H9 (cell line): ENCODE data around the gene FBXO22. TPM values are rescaled to one million over a fixed set of nuclear protein-coding genes. Genes with fewer than 3 reads are reported as not detected.
"Not testable (repeated sequence)": the region's sequence is repeated elsewhere in the genome, so short reads cannot be mapped to it uniquely, and the experiment has no call there.

ENCODE experiments used
- DNase-seq: peaks from one replicate; pipeline ENCODE4 v3.0.0-alpha.2; 2017
- H2AFZ ChIP-seq: one replicate; pipeline ENCODE4 v1.6.1; 2013; ENCODE audit warnings: mild to moderate bottlenecking, low read length, control low read depth, moderate library complexity
- H2AK5ac ChIP-seq: 2 replicates; pipeline ENCODE4 v1.6.1; 2013; ENCODE audit warnings: low read length, control low read depth, mixed read lengths; ENCODE audit not compliant: insufficient read length
- H2BK120ac ChIP-seq: one replicate; pipeline ENCODE4 v1.6.1; 2013; ENCODE audit warnings: low read depth, mild to moderate bottlenecking, low read length, control low read depth, inconsistent platforms; ENCODE audit not compliant: poor library complexity, severe bottlenecking
- H2BK12ac ChIP-seq: 2 replicates; pipeline ENCODE4 v1.6.1; 2013; ENCODE audit warnings: low read length, control low read depth, mixed read lengths, low read depth; ENCODE audit not compliant: insufficient read length
- H2BK15ac ChIP-seq: 2 replicates; pipeline ENCODE4 v1.6.1; 2013; ENCODE audit warnings: low read depth, low read length, control low read depth
- H2BK20ac ChIP-seq: one replicate; pipeline ENCODE4 v1.6.1; 2013; ENCODE audit warnings: low read depth, mild to moderate bottlenecking, low read length, control low read depth, inconsistent platforms; ENCODE audit not compliant: poor library complexity, severe bottlenecking
- H2BK5ac ChIP-seq: 2 replicates; pipeline ENCODE4 v1.6.1; 2013; ENCODE audit warnings: low read length, control low read depth, mixed read lengths; ENCODE audit not compliant: insufficient read length
- H3K14ac ChIP-seq: 2 replicates; pipeline ENCODE4 v1.6.1; 2013; ENCODE audit warnings: low read length, control low read depth; ENCODE audit not compliant: insufficient read depth
- H3K18ac ChIP-seq: 2 replicates; pipeline ENCODE4 v1.6.1; 2013; ENCODE audit warnings: low read depth, mild to moderate bottlenecking, mixed read lengths, low read length, control low read depth; ENCODE audit not compliant: insufficient read length
- H3K23ac ChIP-seq: 2 replicates; pipeline ENCODE4 v1.6.1; 2013; ENCODE audit warnings: low read length, control low read depth, mixed read lengths, low read depth; ENCODE audit not compliant: insufficient read length
- H3K23me2 ChIP-seq: 2 replicates; pipeline ENCODE4 v1.6.1; 2013; ENCODE audit warnings: low read depth, mild to moderate bottlenecking, mixed read lengths, low read length, control low read depth; ENCODE audit not compliant: insufficient read length, poor library complexity, severe bottlenecking
- H3K27ac ChIP-seq: 2 replicates; pipeline ENCODE4 v1.5.1; 2013; ENCODE audit warnings: low read length, control low read depth, mixed read lengths, low read depth; ENCODE audit not compliant: insufficient read length
- H3K27me3 ChIP-seq: 2 replicates; pipeline ENCODE4 v1.6.1; 2013; ENCODE audit warnings: low read length, control low read depth, inconsistent platforms; ENCODE audit not compliant: insufficient read depth
- H3K4ac ChIP-seq: 2 replicates; pipeline ENCODE4 v1.6.1; 2013; ENCODE audit warnings: low read depth, mild to moderate bottlenecking, control low read depth, inconsistent platforms, low read length, moderate library complexity
- H3K4me1 ChIP-seq: 2 replicates; pipeline ENCODE4 v1.6.1; 2013; ENCODE audit warnings: low read length, control low read depth, inconsistent platforms; ENCODE audit not compliant: insufficient read depth
- H3K4me2 ChIP-seq: 2 replicates; pipeline ENCODE4 v1.6.1; 2013; ENCODE audit warnings: low read length, control low read depth, mixed read lengths; ENCODE audit not compliant: insufficient read length, insufficient read depth
- H3K56ac ChIP-seq: 2 replicates; pipeline ENCODE4 v1.6.1; 2013; ENCODE audit warnings: low read depth, mild to moderate bottlenecking, mixed read lengths, low read length, control low read depth; ENCODE audit not compliant: insufficient read length
- H3K79me1 ChIP-seq: 2 replicates; pipeline ENCODE4 v1.6.1; 2013; ENCODE audit warnings: low read depth, mild to moderate bottlenecking, moderate library complexity, low read length, control low read depth, inconsistent platforms; ENCODE audit not compliant: insufficient read depth, poor library complexity, severe bottlenecking
- H3K79me2 ChIP-seq: 2 replicates; pipeline ENCODE4 v1.6.1; 2013; ENCODE audit warnings: low read length, control low read depth, inconsistent platforms; ENCODE audit not compliant: insufficient read depth
- H3K9ac ChIP-seq: 2 replicates; pipeline ENCODE4 v1.6.1; 2013; ENCODE audit warnings: low read length, control low read depth, mixed read lengths; ENCODE audit not compliant: insufficient read length; ENCODE audit errors: extremely low read depth
- H3K9me3 ChIP-seq: one replicate; pipeline ENCODE4 v1.6.1; 2013; ENCODE audit warnings: low read depth, low read length, inconsistent platforms; ENCODE audit not compliant: control insufficient read depth
- H3T11ph ChIP-seq: one replicate; pipeline ENCODE4 v1.6.1; 2013; ENCODE audit warnings: mild to moderate bottlenecking, low read length, control low read depth, inconsistent platforms
- H4K20me1 ChIP-seq: one replicate; pipeline ENCODE4 v1.6.1; 2013; ENCODE audit not compliant: control insufficient read depth, insufficient read length, insufficient read depth
- H4K5ac ChIP-seq: 2 replicates; pipeline ENCODE4 v1.6.1; 2013; ENCODE audit warnings: low read depth, mild to moderate bottlenecking, mixed read lengths, low read length, control low read depth; ENCODE audit not compliant: insufficient read length
- H4K8ac ChIP-seq: replicated peaks from 2 replicates; pipeline ENCODE4 v1.6.1; 2013; ENCODE audit warnings: low read length, control low read depth, mixed read lengths, low read depth; ENCODE audit not compliant: insufficient read length
- H4K91ac ChIP-seq: 2 replicates; pipeline ENCODE4 v1.6.1; 2013; ENCODE audit warnings: low read depth, mild to moderate bottlenecking, moderate library complexity, mixed read lengths, low read length, control low read depth; ENCODE audit not compliant: insufficient read length
- H3K27ac Mint-ChIP-seq, 3 experiments: 2 replicates in 2 of 3; 3 replicates in 1 of 3; pipeline ENCODE4 v1.8.0; 2020 to 2021; ENCODE audit warnings: mixed read lengths in 3 of 3, mild to moderate bottlenecking in 1 of 3, moderate library complexity in 1 of 3
- H3K27me3 Mint-ChIP-seq: 2 replicates; pipeline ENCODE4 v1.8.0; 2021; ENCODE audit warnings: low read depth, mild to moderate bottlenecking, moderate library complexity, mixed read lengths
- H3K36me3 Mint-ChIP-seq, 3 experiments: 2 replicates in 2 of 3; 3 replicates in 1 of 3; pipeline ENCODE4 v1.8.0; 2020 to 2021; ENCODE audit warnings: low read depth in 3 of 3, mixed read lengths in 3 of 3; ENCODE audit not compliant: insufficient read depth in 1 of 3
- H3K4me1 Mint-ChIP-seq, 2 experiments: 2 replicates each; pipeline ENCODE4 v1.8.0; 2020; ENCODE audit warnings: mixed read lengths in 2 of 2
- H3K4me3 Mint-ChIP-seq, 2 experiments: 2 replicates in 1 of 2; 3 replicates in 1 of 2; pipeline ENCODE4 v1.8.0; 2020 to 2021; ENCODE audit warnings: mild to moderate bottlenecking in 2 of 2, mixed read lengths in 2 of 2, moderate library complexity in 1 of 2
- H3K9me3 Mint-ChIP-seq, 2 experiments: 2 replicates in 1 of 2; 3 replicates in 1 of 2; pipeline ENCODE4 v1.8.0; 2020; ENCODE audit warnings: mild to moderate bottlenecking in 2 of 2, mixed read lengths in 2 of 2, moderate library complexity in 1 of 2
- WGBS: extraction: QIAGEN DNeasy Blood & Tissue Kit; methylation state at CpG from one replicate; pipeline ENCODE4 v1.1.7; 2013; ENCODE audit warnings: missing lambda C conversion rate, low lambda C conversion rate, mixed read lengths; ENCODE audit not compliant: insufficient read length; ENCODE audit errors: extremely low coverage; 5-methylcytosine and 5-hydroxymethylcytosine counted together
- total RNA-seq: library from RNA; stranded (reverse); gene quantifications from 2 replicates; pipeline ENCODE4 v1.2.1, GENCODE V29; 2021
- TF ChIP-seq, protein P1 (sequence below): fragments of 200-600 bp; sonication (generic); conservative IDR thresholded peaks from 3 replicates; pipeline ENCODE4 v1.8.0; 2021; ENCODE audit warnings: antibody characterized with exemption, mild to moderate bottlenecking

Gene FBXO22
- total RNA-seq, 1 experiment from 2014 or later = 59.9 TPM

DNA sequence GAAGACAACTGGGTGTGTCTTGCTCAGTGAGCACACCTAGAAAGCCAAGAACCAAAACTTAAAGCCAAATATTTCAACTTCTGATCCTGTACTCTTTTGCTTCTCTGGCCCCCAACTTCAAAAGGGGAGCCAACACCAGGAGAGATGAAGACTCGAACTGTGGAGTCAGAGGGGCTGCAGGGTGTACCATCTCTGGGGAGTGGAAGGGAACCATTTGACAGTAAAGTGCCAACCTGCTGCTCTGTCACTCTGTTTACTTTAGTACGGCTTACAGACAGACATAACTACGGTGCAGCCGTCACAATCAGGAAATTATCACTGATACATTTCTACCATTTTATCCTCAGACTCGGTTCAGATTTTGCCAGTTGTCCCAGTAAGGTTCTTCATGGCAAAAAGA is 1.6 kb downstream of the FBXO22 start:
- no peaks in the 10 kb centered on the region for H3K27me3 ChIP-seq
- no peak overlapping the region for H3K18ac ChIP-seq
- no peak overlapping the region for H4K91ac ChIP-seq
- H3T11ph ChIP-seq = no peak overlapping the region
- H2BK120ac ChIP-seq = no peak overlapping the region
- H3K14ac ChIP-seq = no peak overlapping the region
- no CpG with 5 or more reads among the region's 5 CpGs for WGBS
- no peak overlapping the region for H4K5ac ChIP-seq
- H3K27ac Mint-ChIP-seq = peak overlapping the region; percentile 24 to 71 (median 35); a peak in 3 of 7 replicates
- H3K9me3 Mint-ChIP-seq = peaks cover 0 to 4% of the 10 kb centered on the region in 2 experiments; a peak in 3 of 5 replicates
- no peak overlapping the region for H3K4ac ChIP-seq
- no peak overlapping the region for H2BK12ac ChIP-seq
- TF ChIP-seq, protein P1, sequence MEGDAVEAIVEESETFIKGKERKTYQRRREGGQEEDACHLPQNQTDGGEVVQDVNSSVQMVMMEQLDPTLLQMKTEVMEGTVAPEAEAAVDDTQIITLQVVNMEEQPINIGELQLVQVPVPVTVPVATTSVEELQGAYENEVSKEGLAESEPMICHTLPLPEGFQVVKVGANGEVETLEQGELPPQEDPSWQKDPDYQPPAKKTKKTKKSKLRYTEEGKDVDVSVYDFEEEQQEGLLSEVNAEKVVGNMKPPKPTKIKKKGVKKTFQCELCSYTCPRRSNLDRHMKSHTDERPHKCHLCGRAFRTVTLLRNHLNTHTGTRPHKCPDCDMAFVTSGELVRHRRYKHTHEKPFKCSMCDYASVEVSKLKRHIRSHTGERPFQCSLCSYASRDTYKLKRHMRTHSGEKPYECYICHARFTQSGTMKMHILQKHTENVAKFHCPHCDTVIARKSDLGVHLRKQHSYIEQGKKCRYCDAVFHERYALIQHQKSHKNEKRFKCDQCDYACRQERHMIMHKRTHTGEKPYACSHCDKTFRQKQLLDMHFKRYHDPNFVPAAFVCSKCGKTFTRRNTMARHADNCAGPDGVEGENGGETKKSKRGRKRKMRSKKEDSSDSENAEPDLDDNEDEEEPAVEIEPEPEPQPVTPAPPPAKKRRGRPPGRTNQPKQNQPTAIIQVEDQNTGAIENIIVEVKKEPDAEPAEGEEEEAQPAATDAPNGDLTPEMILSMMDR = no peak
- no peak overlapping the region for H2BK20ac ChIP-seq
- no peak overlapping the region for H3K27ac ChIP-seq
- no peaks in the 10 kb centered on the region for H4K20me1 ChIP-seq
- H2AK5ac ChIP-seq = no peak overlapping the region
- peak overlapping the region; percentile 33 for H3K4me2 ChIP-seq
- peaks cover 19% of the 10 kb centered on the region; the same call in 1 of the 2 replicates for H3K79me2 ChIP-seq
- H2BK5ac ChIP-seq = no peak overlapping the region
- H3K27me3 Mint-ChIP-seq = no peaks in the 10 kb centered on the region; the same call in 1 of the 2 replicates
- H3K23ac ChIP-seq = no peak overlapping the region
- peak overlapping the region; percentile 96 to 97 for H3K4me3 Mint-ChIP-seq
- H3K9me3 ChIP-seq = no peaks in the 10 kb centered on the region
- H3K36me3 Mint-ChIP-seq = peaks cover 32 to 47% (median 38%) of the 10 kb centered on the region in 3 experiments
- peaks cover 34 to 36% of the 10 kb centered on the region in 2 experiments for H3K4me1 Mint-ChIP-seq
- peaks cover 2% of the 10 kb centered on the region for H3K4me1 ChIP-seq
- no peak overlapping the region for H3K9ac ChIP-seq
- peaks cover 5% of the 10 kb centered on the region for H3K79me1 ChIP-seq
- H2AFZ ChIP-seq = no peak overlapping the region
- peaks cover 3% of the 10 kb centered on the region for H3K23me2 ChIP-seq
- H2BK15ac ChIP-seq = no peak overlapping the region
- no peak overlapping the region for H4K8ac ChIP-seq
- no peak for DNase-seq
- H3K56ac ChIP-seq = no peak overlapping the region

DNA sequence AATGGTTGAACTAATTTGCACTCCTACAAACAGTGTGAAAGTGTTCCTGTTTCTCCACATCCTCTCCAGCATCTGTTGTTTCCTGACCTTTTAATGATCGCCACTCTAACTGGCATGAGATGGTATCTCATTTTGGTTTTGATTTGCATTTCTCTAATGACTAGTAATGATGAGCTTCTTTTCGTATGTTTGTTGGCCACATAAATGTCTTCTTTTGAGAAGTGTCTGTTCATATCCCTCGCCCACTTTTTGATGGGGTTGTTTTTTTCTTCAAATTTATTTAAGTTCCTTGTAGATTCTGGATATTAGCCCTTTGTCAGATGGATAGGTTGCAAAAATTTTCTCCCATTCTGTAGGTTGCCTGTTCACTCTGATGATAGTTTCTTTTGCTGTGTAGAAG is 6.7 kb downstream of the FBXO22 start:
- H2BK5ac ChIP-seq, DNase-seq, H2AFZ ChIP-seq, H3T11ph ChIP-seq, H3K79me1 ChIP-seq, H3K4me1 ChIP-seq, H3K14ac ChIP-seq, H2BK20ac ChIP-seq, H4K91ac ChIP-seq, H3K4me1 Mint-ChIP-seq, H4K8ac ChIP-seq, H3K23me2 ChIP-seq, H3K9ac ChIP-seq, H3K4me2 ChIP-seq, H3K4me3 Mint-ChIP-seq, H3K27me3 Mint-ChIP-seq, H4K5ac ChIP-seq, H3K27me3 ChIP-seq, H3K23ac ChIP-seq, H3K27ac Mint-ChIP-seq, H4K20me1 ChIP-seq, H3K27ac ChIP-seq, H2BK15ac ChIP-seq, H2BK120ac ChIP-seq, H3K56ac ChIP-seq, H2BK12ac ChIP-seq, H3K4ac ChIP-seq, H3K18ac ChIP-seq, H3K9me3 ChIP-seq, H2AK5ac ChIP-seq: not testable (repeated sequence)
- no CpG with 5 or more reads among the region's 3 CpGs for WGBS
- Mint-ChIP-seq H3K9me3 (peaks cover 0 to 11% of the 10 kb centered on the region in 2 experiments; a peak in 3 of 5 replicates), H3K36me3 (peaks cover 52 to 81% (median 69%) of the 10 kb centered on the region in 3 experiments)
- peaks cover 16% of the 10 kb centered on the region; the same call in 1 of the 2 replicates for H3K79me2 ChIP-seq
